G401 (cell line): ENCODE results near the gene KRTAP5-5. TPM values are rescaled to one million over a fixed set of nuclear protein-coding genes. Genes with fewer than 3 reads are reported as not detected.
"Not testable (repeated sequence)": the region's sequence is repeated elsewhere in the genome, so short reads cannot be mapped to it uniquely, and the experiment has no call there.

ENCODE experiments used
- DNase-seq: peaks from one replicate; pipeline ENCODE4 v3.0.0-alpha.2; 2015; ENCODE audit warnings: low spot score
- in situ Hi-C: cut with HindIII; loops from 2 replicates; pipeline ENCODE4 v1.10.0; 2016; ENCODE audit warnings: low sequenced_read_pairs, mixed read lengths
- total RNA-seq: library from RNA; depleted of rRNA; stranded (reverse); fragments of >200 nt; shearing (Covaris generic); gene quantifications from 2 replicates; pipeline ENCODE4 v1.2.3, GENCODE V29; 2014; rRNA removed

The KRTAP5-5 gene, protein sequence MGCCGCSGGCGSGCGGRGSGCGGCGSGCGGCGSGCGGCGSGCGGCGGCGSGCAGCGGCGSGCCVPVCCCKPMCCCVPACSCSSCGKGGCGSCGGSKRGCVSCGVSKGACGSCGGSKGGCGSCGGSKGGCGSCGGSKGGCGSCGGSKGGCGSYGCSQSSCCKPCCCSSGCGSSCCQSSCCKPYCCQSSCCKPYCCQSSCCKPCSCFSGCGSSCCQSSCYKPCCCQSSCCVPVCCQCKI
- not detected in 2 replicates for total RNA-seq

GRCh38 chr11:1629326-1630185 is at the start of gene KRTAP5-5:
TSS of gene KRTAP5-5 (plus strand) at chr11:1629775. CDS start at chr11:1629841, 66 bp downstream.
- in situ Hi-C loops, result loop anchor here (10.0 kb wide), 1 partner anchor 95 kb away; no protein-coding TSS in a partner anchor
- no peak for DNase-seq

DNA sequence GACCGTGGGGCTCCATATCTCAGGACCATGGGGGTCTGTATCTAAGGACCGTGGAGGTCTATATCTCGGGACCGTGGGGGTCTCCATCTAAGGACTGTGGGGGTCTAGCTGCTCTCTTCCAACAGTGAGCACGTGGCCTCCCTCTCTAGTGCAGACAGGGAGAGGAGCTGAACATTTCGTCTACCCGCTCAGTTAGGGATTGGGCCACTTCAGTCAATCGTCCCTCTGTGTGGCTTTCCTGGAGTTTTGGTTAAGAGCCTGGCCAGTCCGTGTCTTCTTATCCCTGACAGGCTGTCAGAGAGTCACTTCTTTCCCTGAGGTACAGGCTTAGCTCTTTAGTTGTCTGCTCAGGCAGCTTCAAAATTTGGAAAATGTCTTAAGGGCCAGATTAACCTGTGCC is 47.6 kb upstream of the KRTAP5-5 start:
- DNase-seq, result no peak
- in situ Hi-C loops, result no loop called here

DNA sequence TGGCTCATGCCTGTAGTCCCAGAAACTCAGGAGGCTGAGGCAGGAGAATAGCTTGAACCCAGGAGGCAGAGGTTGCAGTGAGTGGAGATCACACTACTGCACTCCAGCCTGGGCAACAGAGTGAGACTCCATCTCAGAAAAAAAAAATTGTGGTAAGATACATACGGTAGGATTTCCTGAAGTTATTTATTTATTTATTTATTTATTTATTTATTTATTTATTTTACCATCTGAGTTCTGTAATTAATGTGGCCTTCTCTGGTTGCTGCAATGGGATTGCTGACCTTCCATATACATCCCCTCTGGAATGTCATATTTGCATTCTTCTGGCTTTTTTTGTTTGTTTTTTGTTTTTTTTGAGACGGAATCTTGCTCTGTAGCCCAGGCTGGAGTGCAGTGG is 46.7 kb upstream of the KRTAP5-5 start:
- in situ Hi-C loops, DNase-seq: not testable (repeated sequence)

DNA sequence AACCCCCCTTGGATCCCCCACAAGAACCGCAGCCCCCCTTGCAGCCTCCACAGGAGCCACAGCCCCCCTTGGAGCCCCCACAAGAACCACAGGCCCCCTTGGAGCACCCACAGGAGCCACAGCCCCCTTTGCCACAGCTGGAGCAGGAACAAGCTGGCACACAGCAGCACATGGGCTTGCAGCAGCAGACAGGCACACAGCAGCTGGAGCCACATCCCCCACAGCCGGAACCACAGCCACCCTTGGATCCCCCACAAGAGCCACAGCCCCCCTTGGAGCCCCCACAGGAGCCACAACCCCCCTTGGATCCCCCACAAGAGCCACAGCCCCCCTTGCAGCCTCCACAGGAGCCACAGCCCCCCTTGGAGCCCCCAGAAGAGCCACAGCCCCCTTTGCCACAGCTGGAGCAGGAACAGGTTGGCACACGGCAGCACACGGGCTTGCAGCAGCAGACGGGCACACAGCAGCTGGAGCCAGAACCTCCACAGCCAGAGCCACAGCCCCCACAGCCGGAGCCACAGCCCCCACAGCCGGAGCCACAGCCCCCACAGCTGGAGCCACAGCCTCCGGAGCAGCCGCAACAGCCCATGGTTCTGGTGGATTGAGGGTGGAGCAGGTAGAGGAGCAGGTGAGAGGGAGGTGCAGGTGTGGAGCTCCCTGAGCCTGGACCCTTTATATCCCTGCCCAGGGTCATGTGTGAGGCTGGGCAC is 44.8 kb upstream of the KRTAP5-5 start, which contains the start of gene KRTAP5-1:
Gene KRTAP5-1, minus strand, starts transcription at position 623 of the 710 bp plus-strand sequence. Its CDS starts 34 bp downstream, at position 589.
- in situ Hi-C loops, result not testable (repeated sequence)

GRCh38 chr11:1586699-1587098 is 42.9 kb upstream of the KRTAP5-5 start:
- no peak for DNase-seq
- in situ Hi-C loops, result no loop called here

More for the DNA sequence above, 44.8 kb upstream of the KRTAP5-5 start, which contains the start of gene KRTAP5-1:
- not testable (repeated sequence) for DNase-seq

- DNase-seq, in situ Hi-C loops: not testable (repeated sequence)
Observed at GRCh38 chr11:1589191-1589963, 40.2 kb upstream of the KRTAP5-5 start.

DNA sequence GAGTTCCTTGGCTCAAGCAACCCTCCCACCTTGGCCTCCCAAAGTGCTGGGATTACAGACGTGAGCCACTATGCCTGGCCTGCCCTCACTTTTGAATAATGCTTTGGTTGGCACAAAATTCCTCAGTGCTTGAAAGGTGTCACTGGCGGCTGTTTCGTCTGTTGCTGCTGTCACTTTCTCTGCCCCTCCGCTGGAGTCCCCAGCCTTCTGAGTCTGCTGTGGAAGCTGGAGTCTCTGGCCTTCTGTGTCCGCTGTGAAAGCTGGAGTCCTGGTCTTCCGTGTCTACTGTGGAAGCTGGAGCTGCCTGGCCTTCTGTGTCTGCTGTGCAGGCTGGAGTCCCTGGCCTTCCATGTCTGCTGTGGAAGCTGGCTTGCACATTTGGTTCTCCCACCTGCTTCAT is 39.6 kb upstream of the KRTAP5-5 start:
- in situ Hi-C loops, result no loop called here
- DNase-seq, result peak; percentile 24

- DNase-seq, result no peak
- in situ Hi-C loops, result no loop called here
Observed at GRCh38 chr11:1592628-1593027, 36.9 kb upstream of the KRTAP5-5 start.

DNA sequence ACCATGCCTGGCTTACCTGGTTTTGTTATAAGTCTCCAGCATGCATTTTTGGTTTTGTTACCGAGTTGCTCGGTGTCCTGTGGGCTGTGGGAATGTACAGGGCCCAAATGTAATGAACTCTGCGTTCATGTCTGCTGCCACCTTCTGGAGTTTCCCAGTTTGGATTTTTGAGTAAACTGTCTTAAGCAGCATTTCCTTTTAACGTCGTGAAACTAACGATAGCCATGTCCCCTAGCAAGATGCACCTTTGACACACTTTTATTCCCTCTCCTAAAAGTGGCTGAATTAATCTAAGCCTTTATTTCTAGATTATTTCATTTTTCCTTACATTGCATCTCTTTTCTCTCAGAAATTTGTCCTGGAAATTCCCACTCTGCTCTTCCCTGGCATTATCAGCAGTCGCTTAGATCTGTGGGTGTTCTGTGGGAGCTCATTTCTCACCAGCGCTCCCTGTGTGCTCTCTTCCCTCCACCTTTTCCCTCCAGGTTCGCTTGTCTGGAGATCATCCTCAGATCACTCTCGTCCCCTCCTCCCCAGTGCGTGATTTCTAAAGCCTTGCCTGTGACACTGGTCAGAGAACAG is 33.5 kb upstream of the KRTAP5-5 start:
- in situ Hi-C loops, result not testable (repeated sequence)
- DNase-seq, result peak; percentile 79

GRCh38 chr11:1596576-1597121 is 32.9 kb upstream of the KRTAP5-5 start:
- DNase-seq, result peak; percentile 58
- in situ Hi-C loops, result not testable (repeated sequence)

- DNase-seq, result no peak
- in situ Hi-C loops, result no loop called here
Observed at GRCh38 chr11:1597331-1597993, 32.1 kb upstream of the KRTAP5-5 start.

DNA sequence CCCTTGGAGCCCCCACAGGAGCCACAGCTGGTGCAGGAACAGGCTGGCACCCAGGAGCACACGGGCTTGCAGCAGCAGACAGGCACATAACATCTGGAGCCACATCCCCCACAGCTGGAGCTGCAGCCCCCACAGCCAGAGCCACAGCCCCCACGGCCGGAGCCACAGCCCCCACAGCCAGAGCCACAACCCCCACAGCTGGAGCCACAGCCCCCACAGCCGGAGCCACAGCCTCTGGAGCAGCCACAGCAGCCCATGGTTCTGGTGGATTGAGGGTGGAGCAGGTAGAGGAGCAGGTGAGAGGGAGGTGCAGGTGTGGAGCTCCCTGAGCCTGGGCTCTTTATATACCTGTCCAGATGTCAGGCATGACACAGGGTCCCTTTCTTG is 31.6 kb upstream of the KRTAP5-5 start, which contains the start of gene KRTAP5-2:
Gene KRTAP5-2, minus strand, starts transcription at position 301 of the 387 bp plus-strand sequence. Its CDS starts 44 bp downstream, at position 257.
- in situ Hi-C loops, result no loop called here
- DNase-seq, result no peak

DNA sequence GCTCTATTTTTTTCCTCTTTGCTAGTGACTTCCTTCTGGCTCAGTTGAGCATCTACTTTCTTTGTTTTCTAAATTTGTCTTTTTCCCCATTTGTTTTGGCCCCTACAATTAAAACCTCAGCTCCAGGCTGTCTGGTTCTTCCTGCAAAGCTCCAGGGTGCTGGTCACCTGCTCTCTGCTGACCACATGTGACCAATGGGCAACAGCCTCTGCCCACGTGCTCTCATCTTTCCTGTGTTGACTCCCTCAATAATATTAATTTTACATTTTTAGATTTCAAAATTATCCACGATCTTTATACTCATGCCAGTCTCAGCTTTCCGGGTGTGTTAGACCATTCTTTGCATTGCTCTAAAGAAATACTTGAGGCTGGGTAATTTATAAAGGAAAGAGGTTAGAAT is 31.2 kb upstream of the KRTAP5-5 start:
- in situ Hi-C loops, DNase-seq: not testable (repeated sequence)

DNA sequence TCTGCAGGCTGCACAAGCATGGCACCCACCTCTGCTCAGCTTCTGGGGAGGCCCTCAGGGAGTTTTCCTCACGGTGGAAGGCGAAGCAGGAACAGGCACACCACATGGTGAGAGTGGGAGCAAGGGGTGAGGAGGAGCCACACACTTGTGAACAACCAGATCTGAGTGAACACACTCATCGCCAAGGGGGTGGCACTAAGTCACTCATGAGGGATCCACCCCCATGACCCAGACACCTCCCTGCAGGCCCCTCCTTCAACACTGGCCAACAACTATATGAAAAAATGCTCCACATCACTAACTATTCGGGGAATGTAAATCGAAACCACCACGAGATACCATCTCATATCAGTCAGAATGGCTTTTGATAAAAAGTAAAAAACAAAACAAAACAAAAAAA is 30.8 kb upstream of the KRTAP5-5 start:
- in situ Hi-C loops, result no loop called here
- no peak for DNase-seq

- no peak for DNase-seq
- in situ Hi-C loops, result no loop called here
Observed at GRCh38 chr11:1600626-1601025, 28.9 kb upstream of the KRTAP5-5 start.

DNA sequence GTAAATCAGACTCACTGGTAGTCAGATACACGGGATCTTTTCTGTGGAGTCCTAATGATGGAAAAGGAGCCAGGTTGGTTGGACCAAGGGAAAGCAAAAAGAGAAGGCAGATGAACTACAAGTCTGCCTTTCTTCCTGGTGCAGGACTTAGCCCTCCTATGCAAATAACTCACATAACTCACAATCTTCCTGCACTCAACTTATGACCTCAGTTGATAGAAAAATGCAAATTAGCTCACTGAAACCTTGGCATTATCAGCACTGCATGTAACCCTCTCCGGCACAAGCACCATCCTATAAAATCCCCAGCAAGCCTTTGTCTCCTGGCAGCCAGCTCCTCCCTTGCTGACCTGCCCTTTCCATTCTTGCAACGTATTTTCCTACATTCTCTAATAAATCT is 27.9 kb upstream of the KRTAP5-5 start:
- in situ Hi-C loops, DNase-seq: not testable (repeated sequence)

DNA sequence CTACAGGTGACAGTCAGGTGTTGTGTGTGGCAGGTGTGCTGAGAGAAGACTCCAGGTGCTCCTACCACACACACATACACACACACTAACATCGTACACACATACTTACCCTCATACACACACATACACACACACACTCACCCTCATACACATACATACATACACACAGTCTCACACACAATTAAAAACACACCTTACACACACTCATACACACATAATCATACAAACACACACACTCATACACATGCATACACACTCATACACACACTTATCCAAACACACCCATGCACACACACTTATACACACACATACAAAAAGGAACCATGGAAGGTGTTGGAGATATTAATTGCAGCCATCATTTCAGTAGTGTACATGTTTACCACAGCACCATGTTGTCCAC is 25.9 kb upstream of the KRTAP5-5 start:
- in situ Hi-C loops, result no loop called here
- no peak for DNase-seq

DNA sequence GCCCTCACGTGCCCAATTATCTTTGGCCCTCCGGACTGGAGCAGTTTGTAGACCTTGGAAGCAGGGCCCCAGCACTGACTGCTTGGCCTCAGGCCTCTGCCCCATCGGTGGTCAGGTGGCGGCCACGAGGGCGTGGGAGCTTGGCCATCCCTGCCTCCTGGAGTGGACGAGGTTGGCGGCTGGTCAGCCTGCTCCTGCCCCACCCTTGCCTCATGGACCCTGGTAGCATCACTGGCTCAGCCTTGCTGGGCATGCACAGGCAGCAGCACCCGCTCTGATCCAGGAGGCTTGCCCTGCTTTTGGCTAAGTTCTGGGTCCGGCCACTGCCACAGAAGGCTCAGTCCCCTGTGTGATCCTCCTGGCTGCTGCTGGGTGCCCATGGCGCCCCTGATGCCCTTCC is 25.4 kb upstream of the KRTAP5-5 start:
- in situ Hi-C loops, result no loop called here
- DNase-seq, result no peak
